WTC11 (cell line): ENCODE results near the gene PAPSS1. TPM values are rescaled to one million over a fixed set of nuclear protein-coding genes. Genes with fewer than 3 reads are reported as not detected.

Experiments used
- ATAC-seq: fragments of 200-7000 bp; cut with Tn5 transposase; 2 replicates; pipeline ENCODE4 v1.10.0; 2021; ENCODE audit warnings: mild to moderate bottlenecking, moderate library complexity
- CTCF ChIA-PET: fragments of 300-600 bp; sonication (Branson Sonifier 250); formaldehyde crosslinking; loops from one replicate; lab custom pipeline; 2021; ENCODE audit warnings: antibody characterized with exemption; lab: Charles Lee
- POLR2A ChIA-PET: fragments of 350-600 bp; sonication (Branson Sonifier 250); formaldehyde crosslinking; loops from one replicate; lab custom pipeline; 2021; ENCODE audit warnings: antibody characterized with exemption; lab: Charles Lee
- DNase-seq: peaks from one replicate; pipeline ENCODE4 v3.0.0; 2021; ENCODE audit warnings: low spot score
- H3K27ac Mint-ChIP-seq: 2 replicates; pipeline ENCODE4 v1.8.0; 2021; ENCODE audit warnings: mixed read lengths
- H3K27me3 Mint-ChIP-seq: 2 replicates; pipeline ENCODE4 v1.8.0; 2021; ENCODE audit warnings: low read depth, mild to moderate bottlenecking, moderate library complexity, mixed read lengths
- H3K36me3 Mint-ChIP-seq: 2 replicates; pipeline ENCODE4 v1.8.0; 2021; ENCODE audit warnings: mixed read lengths
- H3K4me1 Mint-ChIP-seq: 2 replicates; pipeline ENCODE4 v1.8.0; 2022; ENCODE audit warnings: mixed read lengths
- H3K4me3 Mint-ChIP-seq: 2 replicates; pipeline ENCODE4 v1.8.0; 2021; ENCODE audit warnings: mild to moderate bottlenecking, moderate library complexity, mixed read lengths
- H3K9me3 Mint-ChIP-seq: 2 replicates; pipeline ENCODE4 v1.8.0; 2021; ENCODE audit warnings: mixed read lengths
- ATF2 ChIP-seq: sonication (generic); formaldehyde crosslinking; IDR thresholded peaks from 2 replicates; pipeline ENCODE4 v1.8.1; 2022; ENCODE audit warnings: low read depth, missing genetic modification reagents, borderline replicate concordance
- CBFB ChIP-seq: sonication (generic); formaldehyde crosslinking; IDR thresholded peaks from 2 replicates; pipeline ENCODE4 v1.8.1; 2022; ENCODE audit warnings: mild to moderate bottlenecking, low read depth, missing genetic modification reagents
- CDX4 ChIP-seq: fragments of 250-450 bp; sonication (Bioruptor Pico); IDR thresholded peaks from 2 replicates; pipeline ENCODE4 v1.9.0; 2021; ENCODE audit warnings: moderate library complexity, mild to moderate bottlenecking, inconsistent platforms, borderline replicate concordance
- CREB1 ChIP-seq: sonication (generic); formaldehyde crosslinking; IDR thresholded peaks from 2 replicates; pipeline ENCODE4 v1.8.0; 2023; ENCODE audit warnings: mild to moderate bottlenecking, missing genetic modification reagents
- EMX1 ChIP-seq: fragments of 250-450 bp; sonication (Bioruptor Pico); IDR thresholded peaks from 2 replicates; pipeline ENCODE4 v1.8.0; 2021; ENCODE audit warnings: mild to moderate bottlenecking
- FOXP1 ChIP-seq: sonication (generic); formaldehyde crosslinking; IDR thresholded peaks from 2 replicates; pipeline ENCODE4 v1.8.0; 2022; ENCODE audit warnings: missing genetic modification reagents, mild to moderate bottlenecking, moderate library complexity, borderline replicate concordance
- HMGA2 ChIP-seq: fragments of 250-450 bp; sonication (Bioruptor Pico); IDR thresholded peaks from 2 replicates; pipeline ENCODE4 v1.4.0; 2021; ENCODE audit warnings: mild to moderate bottlenecking, moderate library complexity
- HMGXB4 ChIP-seq: sonication (generic); formaldehyde crosslinking; IDR thresholded peaks from 2 replicates; pipeline ENCODE4 v1.8.1; 2023; ENCODE audit warnings: mild to moderate bottlenecking, moderate library complexity, missing genetic modification reagents
- IRF2 ChIP-seq: sonication (generic); formaldehyde crosslinking; IDR thresholded peaks from 2 replicates; pipeline ENCODE4 v1.8.0; 2022; ENCODE audit warnings: low read depth, missing genetic modification reagents, borderline replicate concordance
- KAT7 ChIP-seq: sonication (generic); formaldehyde crosslinking; IDR thresholded peaks from 2 replicates; pipeline ENCODE4 v1.8.1; 2023; ENCODE audit warnings: missing genetic modification reagents, mild to moderate bottlenecking, borderline replicate concordance
- MAX ChIP-seq: sonication (generic); formaldehyde crosslinking; IDR thresholded peaks from 2 replicates; pipeline ENCODE4 v1.8.0; 2022; ENCODE audit warnings: mild to moderate bottlenecking, missing genetic modification reagents
- NFATC4 ChIP-seq: fragments of 250-450 bp; sonication (Bioruptor Pico); IDR thresholded peaks from 2 replicates; pipeline ENCODE4 v1.9.0; 2021; ENCODE audit warnings: mild to moderate bottlenecking
- NR2C2 ChIP-seq: sonication (generic); formaldehyde crosslinking; IDR thresholded peaks from 2 replicates; pipeline ENCODE4 v1.8.0; 2022; ENCODE audit warnings: mild to moderate bottlenecking, missing genetic modification reagents
- RORB ChIP-seq: fragments of 250-450 bp; sonication (Bioruptor Pico); IDR thresholded peaks from 2 replicates; pipeline ENCODE4 v1.9.0; 2021; ENCODE audit warnings: mild to moderate bottlenecking
- TEAD1 ChIP-seq: sonication (generic); formaldehyde crosslinking; IDR thresholded peaks from 2 replicates; pipeline ENCODE4 v1.8.0; 2022; ENCODE audit warnings: mild to moderate bottlenecking, missing genetic modification reagents
- TEAD4 ChIP-seq: sonication (generic); formaldehyde crosslinking; IDR thresholded peaks from 2 replicates; pipeline ENCODE4 v1.8.0; 2022; ENCODE audit warnings: mild to moderate bottlenecking, missing genetic modification reagents
- TP53 ChIP-seq: sonication (generic); formaldehyde crosslinking; IDR thresholded peaks from 2 replicates; pipeline ENCODE4 v1.8.1; 2023; ENCODE audit warnings: mild to moderate bottlenecking, missing genetic modification reagents
- ZBTB21 ChIP-seq: sonication (generic); formaldehyde crosslinking; IDR thresholded peaks from 2 replicates; pipeline ENCODE4 v1.8.1; 2023; ENCODE audit warnings: mild to moderate bottlenecking, missing genetic modification reagents, borderline replicate concordance
- ZMAT4 ChIP-seq: fragments of 250-450 bp; sonication (Bioruptor Pico); IDR thresholded peaks from 2 replicates; pipeline ENCODE4 v1.9.0; 2021; ENCODE audit warnings: mild to moderate bottlenecking
- ZNF232 ChIP-seq: sonication (generic); formaldehyde crosslinking; IDR thresholded peaks from 2 replicates; pipeline ENCODE4 v1.8.0; 2022; ENCODE audit warnings: mild to moderate bottlenecking, missing genetic modification reagents
- ZNF263 ChIP-seq: sonication (generic); formaldehyde crosslinking; IDR thresholded peaks from 2 replicates; pipeline ENCODE4 v1.8.1; 2022; ENCODE audit warnings: low read depth, mild to moderate bottlenecking, moderate library complexity, missing genetic modification reagents
- total RNA-seq: library from RNA; stranded (reverse); gene quantifications from 3 replicates; pipeline ENCODE4 v1.2.3, GENCODE V29; 2021
- TF ChIP-seq, protein P1 (sequence below): sonication (generic); formaldehyde crosslinking; IDR thresholded peaks from 2 replicates; pipeline ENCODE4 v1.8.0; 2022; ENCODE audit warnings: mild to moderate bottlenecking, missing genetic modification reagents
- TF ChIP-seq, protein P2 (sequence below): sonication (generic); formaldehyde crosslinking; IDR thresholded peaks from 2 replicates; pipeline ENCODE4 v1.8.1; 2023; ENCODE audit warnings: mild to moderate bottlenecking, missing genetic modification reagents, moderate library complexity

PAPSS1 gene
- total RNA-seq, 1 experiment from 2014 or later, result 62.9 TPM

DNA sequence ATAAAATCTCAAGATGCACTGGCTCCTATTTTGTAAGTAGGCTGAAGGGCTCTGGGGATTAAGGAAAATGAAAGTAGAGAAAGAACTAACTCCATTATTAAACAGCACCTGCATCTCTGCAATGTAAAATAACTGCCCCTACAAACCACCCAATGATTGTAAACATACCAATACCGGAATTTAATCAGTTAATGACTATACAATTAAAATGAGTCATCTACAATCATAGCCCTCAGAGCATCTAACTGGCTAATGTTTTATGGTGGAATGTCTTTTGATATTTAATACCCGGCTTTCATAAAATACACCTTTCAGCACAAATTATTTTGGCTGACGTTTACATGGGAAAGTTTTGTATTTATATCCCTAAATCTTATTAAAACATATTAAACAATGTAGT is 142.3 kb downstream of the PAPSS1 start:
- peaks cover under 1% of the 10 kb centered on the region for H3K4me1 Mint-ChIP-seq
- TF ChIP-seq HMGA2, result no peak
- TF ChIP-seq, protein P1, sequence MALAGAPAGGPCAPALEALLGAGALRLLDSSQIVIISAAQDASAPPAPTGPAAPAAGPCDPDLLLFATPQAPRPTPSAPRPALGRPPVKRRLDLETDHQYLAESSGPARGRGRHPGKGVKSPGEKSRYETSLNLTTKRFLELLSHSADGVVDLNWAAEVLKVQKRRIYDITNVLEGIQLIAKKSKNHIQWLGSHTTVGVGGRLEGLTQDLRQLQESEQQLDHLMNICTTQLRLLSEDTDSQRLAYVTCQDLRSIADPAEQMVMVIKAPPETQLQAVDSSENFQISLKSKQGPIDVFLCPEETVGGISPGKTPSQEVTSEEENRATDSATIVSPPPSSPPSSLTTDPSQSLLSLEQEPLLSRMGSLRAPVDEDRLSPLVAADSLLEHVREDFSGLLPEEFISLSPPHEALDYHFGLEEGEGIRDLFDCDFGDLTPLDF, result no peak
- TF ChIP-seq, protein P2, sequence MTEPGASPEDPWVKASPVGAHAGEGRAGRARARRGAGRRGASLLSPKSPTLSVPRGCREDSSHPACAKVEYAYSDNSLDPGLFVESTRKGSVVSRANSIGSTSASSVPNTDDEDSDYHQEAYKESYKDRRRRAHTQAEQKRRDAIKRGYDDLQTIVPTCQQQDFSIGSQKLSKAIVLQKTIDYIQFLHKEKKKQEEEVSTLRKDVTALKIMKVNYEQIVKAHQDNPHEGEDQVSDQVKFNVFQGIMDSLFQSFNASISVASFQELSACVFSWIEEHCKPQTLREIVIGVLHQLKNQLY (CRISPR knock-in tag), result no peak
- TF ChIP-seq NR2C2 (CRISPR knock-in tag), result no peak
- TF ChIP-seq CBFB (CRISPR knock-in tag), result no peak
- no peak for TF ChIP-seq KAT7
- no peak for TF ChIP-seq ZBTB21 (CRISPR knock-in tag)
- no peak for TF ChIP-seq ZNF263 (CRISPR knock-in tag)
- TF ChIP-seq CDX4 (CRISPR knock-in tag), result no peak
- no peak for TF ChIP-seq MAX (CRISPR knock-in tag)
- TF ChIP-seq FOXP1, result no peak
- TF ChIP-seq TP53 (CRISPR knock-in tag), result no peak
- TF ChIP-seq NFATC4 (CRISPR knock-in tag), result no peak
- no peak for TF ChIP-seq TEAD1
- no peaks in the 10 kb centered on the region for H3K36me3 Mint-ChIP-seq
- DNase-seq, result no peak
- ChIA-PET POLR2A (no interaction called here), CTCF (no interaction called here)
- no peaks in the 10 kb centered on the region for H3K27me3 Mint-ChIP-seq
- no peak overlapping the region for H3K27ac Mint-ChIP-seq
- no peak overlapping the region for H3K4me3 Mint-ChIP-seq
- peaks cover 11% of the 10 kb centered on the region for H3K9me3 Mint-ChIP-seq
- ATAC-seq, result no peak

- POLR2A ChIA-PET, result no interaction called here
- Mint-ChIP-seq H3K4me3 (no peak overlapping the region), H3K27ac (no peak overlapping the region), H3K36me3 (no peaks in the 10 kb centered on the region), H3K27me3 (no peaks in the 10 kb centered on the region)
- CTCF ChIA-PET, result no interaction called here
- no peak; the same call in 1 of the 2 replicates for ATAC-seq
- no peak for TF ChIP-seq NFATC4 (CRISPR knock-in tag)
- TF ChIP-seq ZNF232 (CRISPR knock-in tag), result no peak
- no peak for TF ChIP-seq EMX1 (CRISPR knock-in tag)
- TF ChIP-seq, all 79 proteins: peak for 0
- no peaks in the 10 kb centered on the region for H3K4me1 Mint-ChIP-seq
- DNase-seq, result no peak
- H3K9me3 Mint-ChIP-seq, result peaks cover under 1% of the 10 kb centered on the region
These were observed 144.8 kb downstream of the PAPSS1 start for GRCh38 chr4:107575243-107575642.

DNA sequence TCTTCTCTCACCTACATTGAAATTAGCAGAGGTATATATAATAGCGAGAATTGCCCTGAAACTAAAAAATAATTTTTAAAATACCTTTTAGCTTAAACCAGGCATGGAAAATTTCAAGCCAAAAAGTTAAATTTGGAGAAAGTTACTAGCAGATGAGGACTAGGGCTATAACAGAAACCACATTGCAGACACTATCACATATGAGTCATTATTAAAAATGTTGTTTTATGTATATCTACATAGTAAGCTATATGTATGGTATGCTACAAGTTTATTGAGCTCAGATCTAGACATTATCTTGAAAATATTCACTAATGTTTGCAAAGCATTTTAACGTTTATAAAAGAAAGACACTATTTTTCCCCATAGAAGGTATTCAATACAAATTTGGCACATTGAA is 147.8 kb downstream of the PAPSS1 start:
- POLR2A ChIA-PET, result no interaction called here
- ATAC-seq, result no peak
- H3K4me3 Mint-ChIP-seq, result no peak overlapping the region
- no peak overlapping the region for H3K27ac Mint-ChIP-seq
- TF ChIP-seq FOXP1, result no peak
- TF ChIP-seq ATF2 (CRISPR knock-in tag), result no peak
- no peaks in the 10 kb centered on the region for H3K36me3 Mint-ChIP-seq
- no peak for DNase-seq
- H3K4me1 Mint-ChIP-seq, result no peaks in the 10 kb centered on the region
- CTCF ChIA-PET, result no interaction called here
- no peaks in the 10 kb centered on the region for H3K27me3 Mint-ChIP-seq
- no peaks in the 10 kb centered on the region; the same call in 1 of the 2 replicates for H3K9me3 Mint-ChIP-seq

DNA sequence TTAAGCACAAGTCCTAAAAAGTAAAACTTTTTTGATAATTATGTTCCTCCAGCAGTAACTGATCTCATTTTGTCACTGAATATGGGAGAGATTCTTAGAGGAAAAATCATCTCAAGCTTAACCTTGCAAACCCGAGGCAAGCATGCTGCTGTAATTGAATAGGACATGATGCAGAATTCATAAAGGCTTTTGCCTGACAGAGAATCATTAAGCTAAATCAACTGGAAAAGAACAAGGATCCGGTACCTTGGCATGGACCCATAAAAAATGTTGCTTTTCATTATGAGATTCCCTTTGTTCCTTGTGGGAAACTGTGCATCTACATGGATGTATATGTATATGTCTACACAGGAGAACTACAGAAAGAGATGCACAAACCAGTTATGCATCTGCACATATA is 149.1 kb downstream of the PAPSS1 start:
- Mint-ChIP-seq H3K9me3 (no peaks in the 10 kb centered on the region; the same call in 1 of the 2 replicates), H3K36me3 (no peaks in the 10 kb centered on the region), H3K27me3 (no peaks in the 10 kb centered on the region), H3K27ac (no peak overlapping the region), H3K4me1 (peaks cover under 1% of the 10 kb centered on the region; the same call in 1 of the 2 replicates), H3K4me3 (no peak overlapping the region)
- ChIA-PET POLR2A (no interaction called here), CTCF (no interaction called here)
- no peak for DNase-seq
- ATAC-seq, result no peak
- TF ChIP-seq CREB1 (no peak), TEAD1 (no peak), TEAD4 (CRISPR knock-in tag) (no peak), HMGA2 (no peak), HMGXB4 (CRISPR knock-in tag) (no peak), ZMAT4 (no peak), IRF2 (CRISPR knock-in tag) (no peak), ATF2 (CRISPR knock-in tag) (no peak), RORB (CRISPR knock-in tag) (no peak)
